Common myeloid progenitor, CD34-positive (primary cell): ENCODE data around the gene SLC17A7.

Source experiments
- CTCF ChIA-PET: fragments of 350-600 bp; sonication (Branson Sonifier 250); formaldehyde crosslinking; loops from one replicate; lab custom pipeline; 2021; ENCODE audit warnings: antibody characterized with exemption; lab: Charles Lee
- POLR2A ChIA-PET: fragments of 350-600 bp; sonication (Branson Sonifier 250); formaldehyde crosslinking; loops from one replicate; lab custom pipeline; 2021; ENCODE audit warnings: antibody characterized with exemption; lab: Charles Lee
- DNase-seq, 3 donors: peaks; one replicate each; pipeline versions ENCODE4 v3.0.0 to v3.0.0-alpha.2; 2013
- H3K27ac ChIP-seq, 2 experiments: 1 replicate in 1 of 2; 2 replicates in 1 of 2; pipeline ENCODE4 v1.7.0; 2013; ENCODE audit warnings: inconsistent platforms in 2 of 2, low read length in 2 of 2, mild to moderate bottlenecking in 2 of 2, low read depth in 1 of 2, moderate library complexity in 1 of 2; ENCODE audit not compliant: severe bottlenecking in 2 of 2, insufficient read depth in 1 of 2, poor library complexity in 1 of 2
- H3K27me3 ChIP-seq, 5 experiments: replicated peaks in 2 of 5; 1 replicate in 3 of 5; 2 replicates in 2 of 5; pipeline versions ENCODE4 v1.6.1 to v1.7.0; 2013; ENCODE audit warnings: low read length in 4 of 5, mild to moderate bottlenecking in 2 of 5, moderate library complexity in 2 of 5, inconsistent platforms in 1 of 5; ENCODE audit not compliant: insufficient read depth in 5 of 5, control insufficient read depth in 4 of 5
- H3K36me3 ChIP-seq, 4 experiments: 1 replicate in 2 of 4; 2 replicates in 2 of 4; pipeline versions ENCODE4 v1.6.1 to v1.7.0; 2013; ENCODE audit warnings: low read length in 3 of 4, control low read depth in 1 of 4, mild to moderate bottlenecking in 1 of 4; ENCODE audit not compliant: control insufficient read depth in 4 of 4, insufficient read depth in 4 of 4
- H3K4me1 ChIP-seq, 4 experiments: 1 replicate in 3 of 4; 2 replicates in 1 of 4; pipeline versions ENCODE4 v1.6.1 to v1.7.1; 2013; ENCODE audit warnings: low read length in 3 of 4, mild to moderate bottlenecking in 3 of 4, control low read depth in 1 of 4, inconsistent platforms in 1 of 4, moderate library complexity in 1 of 4; ENCODE audit not compliant: control insufficient read depth in 4 of 4, insufficient read depth in 4 of 4; ENCODE audit errors: control extremely low read depth in 1 of 4
- H3K4me3 ChIP-seq, 7 experiments: 1 replicate in 4 of 7; 2 replicates in 3 of 7; pipeline versions ENCODE4 v1.5.1 to v1.7.0; 2013; ENCODE audit warnings: mild to moderate bottlenecking in 7 of 7, low read length in 6 of 7, moderate library complexity in 6 of 7, inconsistent platforms in 2 of 7, low read depth in 2 of 7, control low read depth in 1 of 7; ENCODE audit not compliant: insufficient read depth in 4 of 7, control insufficient read depth in 1 of 7; ENCODE audit errors: extremely low read depth in 1 of 7
- H3K9me3 ChIP-seq, 5 experiments: 1 replicate in 4 of 5; 2 replicates in 1 of 5; pipeline versions ENCODE4 v1.6.1 to v1.7.1; 2013; ENCODE audit warnings: low read length in 4 of 5, mild to moderate bottlenecking in 2 of 5, inconsistent platforms in 1 of 5, low read depth in 1 of 5, moderate library complexity in 1 of 5; ENCODE audit not compliant: control insufficient read depth in 4 of 5, insufficient read depth in 2 of 5; ENCODE audit errors: control extremely low read depth in 1 of 5
- WGBS: methylation state at CpG from one replicate; pipeline ENCODE4 v1.1.5; 2013; ENCODE audit not compliant: insufficient coverage; 5-methylcytosine and 5-hydroxymethylcytosine counted together

The SLC17A7 gene

GRCh38 chr19:49419173-49419572 lies 22.2 kb downstream of the SLC17A7 start:
- ChIA-PET CTCF (interaction anchor here (1.7 to 2.6 kb wide), 3 partner anchors 10 to 15 kb away, joined by 6 to 9 read pairs (median 8); no protein-coding TSS in a partner anchor), POLR2A (no interaction called here)
- Histone ChIP-seq H3K9me3 (no peaks in the 10 kb centered on the region), H3K4me3 (no peak overlapping the region), H3K27ac (no peak overlapping the region), H3K36me3 (no peaks in the 10 kb centered on the region), H3K27me3 (peaks cover 5 to 51% (median 33%) of the 10 kb centered on the region in 5 experiments), H3K4me1 (peaks cover 0 to 46% (median 38%) of the 10 kb centered on the region in 4 experiments)
- WGBS = 100% methylated on average over 1 of the region's 2 CpGs
- DNase-seq = no peak

- H3K4me3 ChIP-seq = no peak overlapping the region
- CTCF ChIA-PET = interaction anchor here (1.4 to 2.6 kb wide), 4 partner anchors 10 to 15 kb away, joined by 4 to 9 read pairs (median 7); no protein-coding TSS in a partner anchor
- no peak overlapping the region for H3K27ac ChIP-seq
- no peak for DNase-seq
- 100% methylated on average over 3 of the region's 5 CpGs for WGBS
- H3K4me1 ChIP-seq = peaks cover 0 to 49% (median 34%) of the 10 kb centered on the region in 4 experiments
- no peaks in the 10 kb centered on the region for H3K9me3 ChIP-seq
- no peaks in the 10 kb centered on the region for H3K36me3 ChIP-seq
- H3K27me3 ChIP-seq = peaks cover 5 to 45% (median 28%) of the 10 kb centered on the region in 5 experiments
- POLR2A ChIA-PET = no interaction called here
Observed at GRCh38 chr19:49418511-49418910, 22.8 kb downstream of the SLC17A7 start.

GRCh38 chr19:49417088-49417487 lies 24.2 kb downstream of the SLC17A7 start:
- POLR2A ChIA-PET = no interaction called here
- no peak for DNase-seq
- peaks cover 0 to 42% (median 26%) of the 10 kb centered on the region in 4 experiments for H3K4me1 ChIP-seq
- peaks cover 5 to 33% (median 24%) of the 10 kb centered on the region in 5 experiments for H3K27me3 ChIP-seq
- no peaks in the 10 kb centered on the region for H3K36me3 ChIP-seq
- CTCF ChIA-PET = interaction anchor here (1.0 to 1.4 kb wide), 4 partner anchors 8 to 28 kb away, joined by 3 to 6 read pairs (median 4); partner anchors contain the start of gene GFY
- WGBS = 96% methylated on average over 6 of the region's 7 CpGs
- no peak overlapping the region for H3K27ac ChIP-seq
- H3K9me3 ChIP-seq = no peaks in the 10 kb centered on the region
- no peak overlapping the region for H3K4me3 ChIP-seq

- POLR2A ChIA-PET = interaction anchor here (0.5 to 0.7 kb wide), 2 partner anchors 21 to 616 kb away, joined by 3 read pairs; no protein-coding TSS in a partner anchor
Observed at GRCh38 chr19:49415810-49416200, 25.5 kb downstream of the SLC17A7 start.

GRCh38 chr19:49415102-49415809 lies 26.1 kb downstream of the SLC17A7 start:
- Histone ChIP-seq H3K27me3 (peaks cover 0 to 15% (median 8%) of the 10 kb centered on the region in 5 experiments), H3K27ac (no peak overlapping the region), H3K36me3 (no peaks in the 10 kb centered on the region), H3K4me3 (no peak overlapping the region), H3K9me3 (no peaks in the 10 kb centered on the region), H3K4me1 (peaks cover 0 to 37% (median 16%) of the 10 kb centered on the region in 4 experiments)
- ChIA-PET CTCF (interaction anchor here (1.4 kb wide), 1 partner anchor 10 kb away, joined by 6 read pairs; the partner anchor contains the start of gene GFY), POLR2A (interaction anchor here (0.7 kb wide), 1 partner anchor 615 kb away, joined by 3 read pairs; no protein-coding TSS in a partner anchor)
- no peak for DNase-seq
- WGBS = 91% methylated on average over 10 of the region's 15 CpGs

More at GRCh38 chr19:49415810-49416200, 25.5 kb downstream of the SLC17A7 start:
- CTCF ChIA-PET = interaction anchor here (1.3 to 1.4 kb wide), 2 partner anchors 9 to 25 kb away, joined by 4 to 6 read pairs; partner anchors contain the start of gene GFY
- Histone ChIP-seq H3K4me3 (no peak overlapping the region), H3K27me3 (peaks cover 4 to 21% (median 14%) of the 10 kb centered on the region in 5 experiments), H3K4me1 (peaks cover 0 to 38% (median 18%) of the 10 kb centered on the region in 4 experiments), H3K9me3 (no peaks in the 10 kb centered on the region), H3K36me3 (no peaks in the 10 kb centered on the region), H3K27ac (no peak overlapping the region)
- WGBS = 100% methylated on average over 2 of the region's 2 CpGs
- no peak for DNase-seq

GRCh38 chr19:49414256-49414655 lies 27.1 kb downstream of the SLC17A7 start:
- DNase-seq = no peak
- ChIA-PET POLR2A (no interaction called here), CTCF (interaction anchor here (1.8 kb wide), 1 partner anchor 23 kb away, joined by 8 read pairs; no protein-coding TSS in a partner anchor)
- Histone ChIP-seq H3K36me3 (no peaks in the 10 kb centered on the region), H3K9me3 (no peaks in the 10 kb centered on the region), H3K27ac (no peak overlapping the region), H3K4me1 (peaks cover 0 to 46% (median 24%) of the 10 kb centered on the region in 4 experiments), H3K27me3 (peaks cover 0 to 7% (median under 1%) of the 10 kb centered on the region in 5 experiments), H3K4me3 (no peak overlapping the region)
- 93% methylated on average over 3 of the region's 3 CpGs for WGBS
